Astrocyte of the hippocampus (primary cell): ENCODE data around the gene ST6GAL1.
A peak's percentile ranks its signal among the peaks of the same experiment; 100 is the strongest.

Experiments used
- DNase-seq: peaks from one replicate; pipeline ENCODE4 v3.0.0; 2011; ENCODE audit warnings: low read depth, low spot score

The ST6GAL1 gene

DNA sequence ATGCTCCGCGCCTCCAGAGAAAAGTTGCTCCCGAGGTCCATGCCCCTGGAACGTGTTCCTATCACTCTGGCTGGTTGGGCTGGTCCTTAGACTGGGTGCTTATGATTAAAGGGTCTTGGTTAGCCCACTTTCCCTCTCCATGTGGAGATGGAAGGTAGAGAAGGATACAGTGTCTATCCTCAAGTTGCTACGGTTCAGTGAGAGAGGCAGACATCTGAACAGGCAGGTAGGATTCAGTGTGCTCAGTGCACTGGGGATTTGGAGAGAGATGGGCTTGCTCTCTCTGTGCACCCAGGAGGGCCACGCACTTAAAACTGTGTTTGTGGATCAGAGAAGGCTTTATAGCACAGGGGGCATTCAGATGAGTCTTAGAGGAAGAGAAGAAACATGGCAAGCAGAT lies 146.0 kb downstream of the ST6GAL1 start:
- DNase-seq, result no peak

DNA sequence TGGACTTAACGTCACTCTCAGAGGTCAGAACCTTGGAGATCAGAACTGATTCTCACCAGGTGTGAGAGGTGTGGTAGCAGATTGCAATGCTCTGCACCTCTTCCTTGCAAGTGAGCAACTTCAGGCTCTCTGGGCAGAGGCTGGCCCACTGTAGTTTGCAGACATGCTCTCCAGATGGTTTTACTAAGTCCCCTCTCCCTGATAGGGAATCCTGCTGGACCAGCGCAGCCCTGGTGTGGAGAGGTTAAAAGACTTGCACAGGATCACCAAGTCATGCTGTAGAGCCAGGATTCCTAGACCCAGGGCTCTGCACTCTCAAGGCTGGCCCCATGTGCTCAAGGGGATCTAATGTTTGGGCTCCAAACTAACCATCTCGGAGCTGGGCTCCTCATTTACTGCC lies 146.8 kb downstream of the ST6GAL1 start:
- no peak for DNase-seq

- no peak for DNase-seq
Observed at GRCh38 chr3:187077537-187077936, 147.2 kb downstream of the ST6GAL1 start.

- no peak for DNase-seq
Observed at GRCh38 chr3:187079090-187080022, 149.0 kb downstream of the ST6GAL1 start.

DNA sequence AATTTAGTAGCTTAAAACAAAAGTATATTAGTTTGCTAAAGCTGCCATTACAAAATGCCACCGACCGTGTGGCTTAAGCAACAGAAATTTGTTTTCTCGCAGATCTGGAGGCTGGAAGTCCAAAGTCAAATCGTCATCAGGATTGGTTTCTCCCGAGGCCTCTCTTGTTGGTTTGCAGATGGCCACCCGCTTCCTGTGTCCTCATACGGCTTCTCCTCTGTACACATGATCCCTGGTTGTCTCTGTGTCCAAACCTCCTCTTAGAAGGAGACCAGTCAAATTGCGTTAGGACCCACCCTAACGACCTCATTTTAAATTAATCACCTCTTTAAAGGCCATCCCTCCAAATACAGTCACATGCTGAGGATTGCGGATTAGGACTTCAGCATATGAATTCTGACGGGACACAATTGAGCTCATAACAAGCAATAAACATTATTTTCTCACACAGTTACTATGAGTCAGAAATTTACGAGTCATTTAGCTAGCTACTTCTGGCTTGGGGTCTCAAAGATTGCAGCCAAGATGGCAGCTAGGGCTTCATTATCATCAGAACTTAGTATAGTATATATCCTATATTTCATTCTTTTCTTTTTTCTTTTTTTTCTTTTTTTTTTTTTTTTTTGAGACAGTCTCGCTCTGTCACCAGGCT lies 150.6 kb downstream of the ST6GAL1 start:
- DNase-seq, result no peak

GRCh38 chr3:187082758-187083375 lies 152.5 kb downstream of the ST6GAL1 start:
- no peak for DNase-seq

- no peak for DNase-seq
Observed at GRCh38 chr3:187084126-187084525, 153.8 kb downstream of the ST6GAL1 start.

GRCh38 chr3:187084580-187084979 lies 154.3 kb downstream of the ST6GAL1 start:
- no peak for DNase-seq

- no peak for DNase-seq
Observed at GRCh38 chr3:187085021-187085666, 154.8 kb downstream of the ST6GAL1 start.

DNA sequence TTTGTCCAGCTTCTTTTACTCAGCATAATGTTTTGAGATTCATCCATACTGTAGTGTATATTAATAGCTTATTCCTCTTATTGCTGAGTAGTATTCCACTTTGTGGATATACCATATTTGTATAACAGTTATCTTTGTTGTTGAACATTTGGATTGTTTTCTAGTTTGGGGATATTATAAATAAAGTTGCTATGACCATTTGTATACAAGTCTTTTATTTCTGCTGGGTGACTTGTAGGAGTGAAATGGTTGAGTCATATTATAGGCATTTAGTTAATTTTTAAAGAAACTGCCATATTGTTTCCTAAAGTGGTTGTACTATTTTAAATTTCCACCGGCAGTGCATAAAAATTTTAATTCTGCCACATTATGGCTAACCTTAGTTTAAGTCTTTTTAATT lies 155.6 kb downstream of the ST6GAL1 start:
- DNase-seq, result no peak

GRCh38 chr3:187086831-187087230 lies 156.5 kb downstream of the ST6GAL1 start:
- no peak for DNase-seq

DNA sequence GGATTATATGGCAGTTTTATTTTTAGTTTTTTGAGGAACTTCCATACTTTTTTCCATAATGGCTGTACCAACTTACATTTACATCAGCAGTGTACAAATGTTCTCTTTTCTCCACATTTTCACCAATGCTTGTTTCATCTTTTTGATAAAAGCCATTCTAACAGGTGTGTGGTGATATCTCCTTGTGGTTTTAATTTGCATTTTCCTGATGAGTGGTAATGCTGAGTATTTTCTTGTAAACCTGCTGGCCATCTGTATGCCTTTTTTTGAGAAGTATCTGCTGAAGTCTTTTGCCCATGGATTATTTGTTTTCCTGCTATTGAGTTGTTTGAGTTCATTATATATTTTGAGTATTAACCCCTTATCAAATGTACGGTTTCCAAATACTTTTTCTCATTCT lies 158.4 kb downstream of the ST6GAL1 start:
- DNase-seq, result no peak

- no peak for DNase-seq
Observed at GRCh38 chr3:187093320-187093719, 163.0 kb downstream of the ST6GAL1 start.

GRCh38 chr3:187098923-187099512 lies 168.7 kb downstream of the ST6GAL1 start:
- DNase-seq, result no peak

GRCh38 chr3:187101184-187102072 lies 171.1 kb downstream of the ST6GAL1 start:
- DNase-seq, result peak; percentile 75

DNA sequence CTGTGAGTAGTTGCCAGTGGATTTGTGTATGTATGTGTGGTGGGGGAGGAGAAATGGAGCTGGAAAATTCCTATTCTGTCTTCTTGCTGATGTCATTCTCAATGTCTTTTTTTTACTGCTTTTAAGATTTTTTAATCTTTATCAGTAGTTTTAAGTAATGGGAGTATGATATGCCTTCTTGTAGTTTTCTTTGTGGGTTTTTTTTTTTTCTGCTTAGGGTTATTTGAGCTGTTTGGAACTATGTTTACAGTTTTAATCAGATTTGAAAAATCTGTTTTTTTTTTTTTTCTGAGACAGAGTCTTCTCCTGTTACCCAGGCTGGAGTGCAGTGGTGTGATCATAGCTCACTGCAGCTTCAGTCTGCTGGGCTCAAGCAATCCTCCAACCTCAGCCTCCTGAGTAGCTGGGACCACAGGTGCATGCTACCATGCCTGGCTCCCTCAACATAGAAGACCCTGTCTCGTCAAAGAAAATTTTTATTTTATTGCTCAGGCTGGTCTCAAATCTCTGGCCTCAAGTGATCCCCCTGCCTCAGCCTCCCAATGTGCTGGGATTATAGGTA lies 171.8 kb downstream of the ST6GAL1 start:
- DNase-seq, result no peak

DNA sequence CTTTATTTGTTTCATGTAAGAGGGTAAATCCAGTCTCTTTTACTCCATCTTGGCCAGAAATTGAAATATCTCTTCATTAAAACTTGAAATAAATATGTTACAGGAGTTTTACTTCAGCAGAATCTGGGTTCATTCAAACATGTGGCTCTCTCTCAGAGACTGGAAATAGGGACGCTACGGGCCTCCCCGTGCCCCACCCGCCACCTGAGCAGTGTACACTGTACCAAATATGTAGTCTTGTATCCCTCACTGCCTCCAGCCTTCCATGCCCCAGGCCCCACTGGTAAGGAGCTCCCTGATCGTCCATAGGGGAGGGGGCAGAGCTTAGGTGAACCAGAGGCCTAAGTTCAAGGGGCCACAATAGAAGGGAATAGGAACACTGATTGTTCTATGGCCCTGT lies 172.9 kb downstream of the ST6GAL1 start:
- DNase-seq, result no peak

- no peak for DNase-seq
Observed at GRCh38 chr3:187104342-187104741, 174.0 kb downstream of the ST6GAL1 start.

DNA sequence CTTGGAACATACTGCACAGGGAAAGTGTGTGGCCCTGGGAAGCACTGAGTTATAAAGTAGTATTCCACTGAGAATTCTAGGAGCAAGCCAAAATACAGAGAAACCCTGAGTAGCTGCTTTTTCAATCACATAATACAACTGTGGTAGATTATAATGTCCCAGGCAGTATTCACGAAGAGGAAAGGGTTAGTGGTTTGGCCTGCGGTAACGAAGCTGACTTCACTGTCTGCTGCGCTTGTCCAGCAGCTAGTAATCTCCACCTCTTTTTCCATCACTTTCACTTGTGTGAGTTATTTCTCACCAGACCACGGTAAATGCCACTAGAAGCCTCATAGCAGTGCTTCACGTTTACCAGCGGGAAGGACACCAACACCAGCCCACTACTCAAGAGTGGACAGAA lies 174.6 kb downstream of the ST6GAL1 start:
- DNase-seq, result peak; percentile 23

DNA sequence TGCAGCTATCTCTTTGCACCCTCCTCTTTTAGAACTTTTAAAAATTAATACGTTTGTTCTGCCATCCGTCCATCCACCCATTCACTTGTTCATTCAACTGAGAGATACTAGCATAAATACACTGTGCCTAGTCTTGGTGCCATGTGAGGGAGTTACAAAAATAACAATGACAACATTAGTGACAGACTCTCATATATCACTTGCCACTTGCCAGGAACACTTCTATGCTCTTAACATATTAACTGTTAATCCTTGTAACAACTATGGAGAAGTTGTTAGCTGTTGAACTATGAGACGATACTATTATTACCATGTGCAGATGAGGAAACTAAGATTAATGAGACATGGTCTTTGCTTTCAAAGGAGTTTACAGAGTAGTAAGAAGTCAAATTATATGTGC lies 175.4 kb downstream of the ST6GAL1 start:
- no peak for DNase-seq
